Keratinocyte (primary cell): ENCODE data around the gene RAPGEF1. TPM values are rescaled to one million over a fixed set of nuclear protein-coding genes. Genes with fewer than 3 reads are reported as not detected.

Experiments used
- DNase-seq: peaks from one replicate; pipeline ENCODE4 v3.0.0-alpha.2; 2011; ENCODE audit warnings: low read depth, missing footprints, low spot score
- FAIRE-seq: peaks from 2 replicates; lab custom pipeline; 2011; peaks lifted over from hg19 to GRCh38; lab: Jason Lieb, UNC
- H2AFZ ChIP-seq: 2 replicates; pipeline ENCODE4 v1.6.0; 2012; ENCODE audit warnings: low read length, control low read depth, inconsistent platforms; ENCODE audit not compliant: control insufficient read depth
- H3K27ac ChIP-seq: 2 replicates; pipeline ENCODE4 v1.5.1; 2011; ENCODE audit warnings: low read length; ENCODE audit not compliant: control insufficient read depth, insufficient read depth
- H3K27me3 ChIP-seq: 3 replicates; pipeline ENCODE4 v1.6.0; 2011; ENCODE audit warnings: low read length; ENCODE audit not compliant: control insufficient read depth, insufficient read depth; ENCODE audit errors: extremely low read depth
- H3K36me3 ChIP-seq, 2 experiments: 2 replicates in 1 of 2; 3 replicates in 1 of 2; pipeline ENCODE4 v1.5.1; 2011; ENCODE audit warnings: low read length in 2 of 2, mild to moderate bottlenecking in 1 of 2; ENCODE audit not compliant: control insufficient read depth in 2 of 2, insufficient read depth in 2 of 2; ENCODE audit errors: extremely low read depth in 1 of 2
- H3K4me1 ChIP-seq: 3 replicates; pipeline ENCODE4 v1.5.1; 2011; ENCODE audit warnings: low read length; ENCODE audit not compliant: control insufficient read depth, insufficient read depth; ENCODE audit errors: extremely low read depth
- H3K4me2 ChIP-seq: 3 replicates; pipeline ENCODE4 v1.6.0; 2011; ENCODE audit warnings: low read depth, low read length; ENCODE audit not compliant: control insufficient read depth, insufficient read depth; ENCODE audit errors: extremely low read depth
- H3K4me3 ChIP-seq, 3 experiments: fragments of 200-600 bp in 1 of 3; sonication (generic) in 1 of 3; 2 replicates in 2 of 3; 3 replicates in 1 of 3; pipeline ENCODE4 v1.5.1; 2011 to 2016; ENCODE audit warnings: low read length in 3 of 3, mild to moderate bottlenecking in 3 of 3, control low read depth in 2 of 3, inconsistent platforms in 1 of 3, low read depth in 1 of 3, mixed read lengths in 1 of 3, mixed run types in 1 of 3, moderate library complexity in 1 of 3; ENCODE audit not compliant: control insufficient read depth in 2 of 3, insufficient read depth in 2 of 3; ENCODE audit errors: extremely low read depth in 1 of 3
- H3K79me2 ChIP-seq: 2 replicates; pipeline ENCODE4 v1.6.0; 2012; ENCODE audit warnings: low read length; ENCODE audit not compliant: control insufficient read depth, insufficient read depth
- H3K9ac ChIP-seq: 3 replicates; pipeline ENCODE4 v1.6.0; 2011; ENCODE audit warnings: low read length; ENCODE audit not compliant: control insufficient read depth, insufficient read depth; ENCODE audit errors: extremely low read depth
- H3K9me1 ChIP-seq: 3 replicates; pipeline ENCODE4 v1.6.0; 2011; ENCODE audit warnings: low read length; ENCODE audit not compliant: control insufficient read depth, insufficient read depth; ENCODE audit errors: extremely low read depth
- H3K9me3 ChIP-seq: 2 replicates; pipeline ENCODE4 v1.5.1; 2012; ENCODE audit warnings: low read depth, low read length; ENCODE audit not compliant: control insufficient read depth
- H4K20me1 ChIP-seq: 3 replicates; pipeline ENCODE4 v1.6.0; 2011; ENCODE audit warnings: low read length; ENCODE audit not compliant: control insufficient read depth, insufficient read depth; ENCODE audit errors: extremely low read depth
- EZH2 ChIP-seq: IDR thresholded peaks from one replicate; pipeline ENCODE4 v1.6.1; 2012; ENCODE audit warnings: inconsistent platforms, mild to moderate bottlenecking, low read length, moderate library complexity
- dilution Hi-C: fragments of 300-500 bp; cut with MboI; formaldehyde crosslinking; loops from one replicate; pipeline ENCODE4 v1.7.0; 2020; ENCODE audit warnings: low sequenced_read_pairs; ENCODE audit not compliant: extremely low pct_ligation_motif_present
- polyA plus RNA-seq, 5 experiments: library from polyadenylated mRNA; depleted of rRNA in 3 of 5; stranded (reverse) in 3 of 5; stranded (forward) in 1 of 5; unstranded in 1 of 5; fragments of >200 nt; gene quantifications; 1 replicate in 1 of 5; 2 replicates in 3 of 5; 3 replicates in 1 of 5; pipeline versions ENCODE4 v1.2.1 to v1.2.3, GENCODE V29; 2011 to 2012; ENCODE audit warnings: missing spikeins in 2 of 5, low read depth in 1 of 5, low replicate concordance in 1 of 5
- TF ChIP-seq, protein P1 (sequence below), 3 experiments: IDR thresholded peaks in 1 of 3; conservative IDR thresholded peaks in 1 of 3; optimal IDR thresholded peaks in 1 of 3; 2 replicates in 2 of 3; 3 replicates in 1 of 3; pipeline versions ENCODE3 to v1.5.1; 2011; ENCODE audit warnings: low read length in 3 of 3, mild to moderate bottlenecking in 3 of 3, moderate library complexity in 2 of 3, control low read depth in 1 of 3, inconsistent platforms in 1 of 3; ENCODE audit not compliant: insufficient read depth in 2 of 3; ENCODE audit errors: extremely low read depth in 1 of 3

RAPGEF1 gene
- polyA plus RNA-seq, 1 donor (not counting 4 experiments of a cell fraction or from before 2014, with no cell fraction given), result 18.5 TPM

DNA sequence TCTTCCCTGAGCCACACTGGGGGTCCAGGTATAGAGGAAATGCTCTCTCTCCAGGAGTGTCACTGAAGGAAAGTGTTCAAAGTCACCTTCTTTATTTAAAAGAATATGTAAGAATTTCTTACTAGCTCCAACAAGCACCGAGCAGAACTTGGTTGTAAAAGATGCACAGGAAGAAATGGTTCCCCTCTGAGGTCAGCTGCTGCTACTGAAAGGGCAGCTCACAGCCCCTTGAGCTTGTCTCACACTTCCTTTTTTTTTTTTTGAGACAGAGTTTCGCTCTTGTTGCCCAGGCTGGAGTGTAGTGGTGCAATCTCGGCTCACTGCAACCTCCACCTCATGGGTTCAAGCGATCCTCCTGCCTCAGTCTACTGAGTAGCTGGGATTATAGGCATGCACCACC is 117.4 kb downstream of the RAPGEF1 start:
- H2AFZ ChIP-seq, result no peak overlapping the region
- peaks cover 21 to 23% of the 10 kb centered on the region in 2 experiments for H3K36me3 ChIP-seq
- no peak for TF ChIP-seq EZH2
- no peaks in the 10 kb centered on the region for H3K27me3 ChIP-seq
- no peaks in the 10 kb centered on the region for H4K20me1 ChIP-seq
- FAIRE-seq (no peak), DNase-seq (no peak)
- H3K4me3 ChIP-seq, result no peak overlapping the region
- no peak overlapping the region for H3K9ac ChIP-seq
- no peak overlapping the region for H3K4me2 ChIP-seq
- H3K4me1 ChIP-seq, result peaks cover 7% of the 10 kb centered on the region
- H3K79me2 ChIP-seq, result no peaks in the 10 kb centered on the region
- H3K9me3 ChIP-seq, result no peaks in the 10 kb centered on the region
- dilution Hi-C loops, result no loop called here
- H3K27ac ChIP-seq, result no peak overlapping the region
- no peaks in the 10 kb centered on the region for H3K9me1 ChIP-seq

DNA sequence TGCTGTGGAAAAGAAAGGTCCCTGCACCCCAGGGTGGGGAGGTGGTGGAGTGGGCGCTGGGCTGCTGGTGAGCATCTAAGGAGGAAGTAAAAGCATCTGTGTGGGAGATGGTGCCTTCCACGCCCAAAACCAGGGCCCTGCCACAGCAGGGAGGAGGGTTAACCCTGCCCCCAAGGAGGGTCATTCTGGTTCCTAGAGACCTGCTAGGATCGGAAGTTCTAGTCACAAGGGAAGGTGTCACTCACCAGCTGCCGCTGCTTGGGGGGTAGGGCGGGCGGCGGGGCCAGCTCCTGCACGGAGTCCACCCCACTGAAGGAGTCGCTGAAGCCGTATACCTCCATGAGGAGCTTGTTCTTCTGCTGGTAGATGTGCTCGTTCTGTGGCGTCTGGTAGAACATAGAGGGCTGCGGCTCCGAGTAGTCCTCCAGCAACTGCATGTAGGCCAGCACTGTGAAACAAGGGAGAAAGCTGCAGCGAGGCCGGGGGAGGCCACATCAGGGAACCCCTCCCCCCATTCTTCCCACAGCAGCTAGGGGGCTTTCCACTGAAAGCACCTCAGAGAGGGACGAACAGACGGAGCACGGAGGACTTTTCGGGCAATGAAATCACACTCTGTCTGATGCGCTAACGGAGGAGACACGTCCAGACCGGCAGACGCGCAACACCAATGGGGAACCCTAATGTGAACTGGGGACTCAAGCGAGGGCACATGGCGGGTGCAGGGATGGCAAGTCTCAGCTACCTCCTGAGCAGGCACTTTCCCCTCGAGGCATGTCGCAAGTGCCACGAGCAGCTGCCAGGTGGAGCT is 118.1 kb downstream of the RAPGEF1 start:
- Histone ChIP-seq H3K27me3 (no peaks in the 10 kb centered on the region), H3K27ac (no peak overlapping the region), H2AFZ (no peak overlapping the region), H3K4me1 (peaks cover 7% of the 10 kb centered on the region), H3K36me3 (peaks cover 21 to 24% of the 10 kb centered on the region in 2 experiments), H3K9ac (no peak overlapping the region), H4K20me1 (no peaks in the 10 kb centered on the region), H3K4me3 (no peak overlapping the region), H3K79me2 (no peaks in the 10 kb centered on the region), H3K4me2 (no peak overlapping the region), H3K9me1 (no peaks in the 10 kb centered on the region), H3K9me3 (no peaks in the 10 kb centered on the region)
- no peak for DNase-seq
- no peak for TF ChIP-seq EZH2
- TF ChIP-seq, protein P1, sequence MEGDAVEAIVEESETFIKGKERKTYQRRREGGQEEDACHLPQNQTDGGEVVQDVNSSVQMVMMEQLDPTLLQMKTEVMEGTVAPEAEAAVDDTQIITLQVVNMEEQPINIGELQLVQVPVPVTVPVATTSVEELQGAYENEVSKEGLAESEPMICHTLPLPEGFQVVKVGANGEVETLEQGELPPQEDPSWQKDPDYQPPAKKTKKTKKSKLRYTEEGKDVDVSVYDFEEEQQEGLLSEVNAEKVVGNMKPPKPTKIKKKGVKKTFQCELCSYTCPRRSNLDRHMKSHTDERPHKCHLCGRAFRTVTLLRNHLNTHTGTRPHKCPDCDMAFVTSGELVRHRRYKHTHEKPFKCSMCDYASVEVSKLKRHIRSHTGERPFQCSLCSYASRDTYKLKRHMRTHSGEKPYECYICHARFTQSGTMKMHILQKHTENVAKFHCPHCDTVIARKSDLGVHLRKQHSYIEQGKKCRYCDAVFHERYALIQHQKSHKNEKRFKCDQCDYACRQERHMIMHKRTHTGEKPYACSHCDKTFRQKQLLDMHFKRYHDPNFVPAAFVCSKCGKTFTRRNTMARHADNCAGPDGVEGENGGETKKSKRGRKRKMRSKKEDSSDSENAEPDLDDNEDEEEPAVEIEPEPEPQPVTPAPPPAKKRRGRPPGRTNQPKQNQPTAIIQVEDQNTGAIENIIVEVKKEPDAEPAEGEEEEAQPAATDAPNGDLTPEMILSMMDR (optimal IDR thresholded peaks at IDR 0.05 in 1 of 3, IDR thresholded peaks at IDR 0.05 in 1 of 3, conservative IDR thresholded peaks at IDR 0.05 in 1 of 3; ENCODE audit: extremely low read depth in 1 of 3, insufficient read depth in 2 of 3, low read length in 3 of 3), result no peak
- FAIRE-seq, result no peak
- dilution Hi-C loops, result no loop called here
